Peyer's patch (tissue), 4 donors: ENCODE results near the gene SRGAP2B.
"Not testable (repeated sequence)": the region's sequence is repeated elsewhere in the genome, so short reads cannot be mapped to it uniquely, and the experiment has no call there.

ENCODE experiments used
- POLR2A ChIP-seq, 2 donors: fragments of 450-650 bp; IDR thresholded peaks; one replicate each; pipeline ENCODE4 v1.5.1; 2017; ENCODE audit warnings: antibody characterized with exemption in 2 of 2, mild to moderate bottlenecking in 2 of 2, moderate library complexity in 2 of 2
- TF ChIP-seq, protein P1 (sequence below), 6 experiments: fragments of 450-650 bp in 4 of 6; fragments of 200-600 bp in 2 of 6; sonication (generic) in 1 of 6; IDR thresholded peaks; one replicate each; pipeline ENCODE4 v1.5.1; 2017 to 2019; ENCODE audit warnings: antibody characterized with exemption in 6 of 6, mild to moderate bottlenecking in 3 of 6, moderate library complexity in 1 of 6

GRCh38 chr1:144998981-144999273 is 96.2 kb downstream of the SRGAP2B start:
- TF ChIP-seq, protein P1, sequence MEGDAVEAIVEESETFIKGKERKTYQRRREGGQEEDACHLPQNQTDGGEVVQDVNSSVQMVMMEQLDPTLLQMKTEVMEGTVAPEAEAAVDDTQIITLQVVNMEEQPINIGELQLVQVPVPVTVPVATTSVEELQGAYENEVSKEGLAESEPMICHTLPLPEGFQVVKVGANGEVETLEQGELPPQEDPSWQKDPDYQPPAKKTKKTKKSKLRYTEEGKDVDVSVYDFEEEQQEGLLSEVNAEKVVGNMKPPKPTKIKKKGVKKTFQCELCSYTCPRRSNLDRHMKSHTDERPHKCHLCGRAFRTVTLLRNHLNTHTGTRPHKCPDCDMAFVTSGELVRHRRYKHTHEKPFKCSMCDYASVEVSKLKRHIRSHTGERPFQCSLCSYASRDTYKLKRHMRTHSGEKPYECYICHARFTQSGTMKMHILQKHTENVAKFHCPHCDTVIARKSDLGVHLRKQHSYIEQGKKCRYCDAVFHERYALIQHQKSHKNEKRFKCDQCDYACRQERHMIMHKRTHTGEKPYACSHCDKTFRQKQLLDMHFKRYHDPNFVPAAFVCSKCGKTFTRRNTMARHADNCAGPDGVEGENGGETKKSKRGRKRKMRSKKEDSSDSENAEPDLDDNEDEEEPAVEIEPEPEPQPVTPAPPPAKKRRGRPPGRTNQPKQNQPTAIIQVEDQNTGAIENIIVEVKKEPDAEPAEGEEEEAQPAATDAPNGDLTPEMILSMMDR (IDR thresholded peaks at IDR 0.05): not testable (repeated sequence)
- TF ChIP-seq POLR2A (IDR thresholded peaks at IDR 0.05): not testable (repeated sequence)
